CD4-positive, CD25-positive, alpha-beta regulatory T cell (primary cell): ENCODE results near the gene NEXN. TPM values are rescaled to one million over a fixed set of nuclear protein-coding genes. Genes with fewer than 3 reads are reported as not detected.
"Not testable (repeated sequence)": the region's sequence is repeated elsewhere in the genome, so short reads cannot be mapped to it uniquely, and the experiment has no call there.

Experiments used
- ATAC-seq, 2 donors: fragments of 150-1000 bp; cut with Tn5 transposase; one replicate each; pipeline ENCODE4 v1.10.0; 2021; ENCODE audit warnings: low read depth in 2 of 2, moderate number of reproducible peaks in 2 of 2, moderate library complexity in 1 of 2
- DNase-seq, 3 donors: peaks; one replicate each; pipeline versions ENCODE4 v3.0.0 to v3.0.0-alpha.2; 2012 to 2022; ENCODE audit warnings: mixed read lengths in 1 of 3
- H3K27ac ChIP-seq: one replicate; pipeline ENCODE4 v1.7.0; 2013; ENCODE audit warnings: mild to moderate bottlenecking, low read length; ENCODE audit not compliant: insufficient read depth, poor library complexity, severe bottlenecking
- H3K27me3 ChIP-seq: one replicate; pipeline ENCODE4 v1.7.0; 2013; ENCODE audit warnings: low read length; ENCODE audit not compliant: control insufficient read depth, insufficient read depth
- H3K36me3 ChIP-seq: one replicate; pipeline ENCODE4 v1.7.0; 2013; ENCODE audit warnings: mild to moderate bottlenecking, low read length, moderate library complexity; ENCODE audit not compliant: control insufficient read depth, insufficient read depth
- H3K4me1 ChIP-seq: 2 replicates; pipeline ENCODE4 v1.7.0; 2013; ENCODE audit warnings: mild to moderate bottlenecking, low read length; ENCODE audit not compliant: insufficient read depth, control insufficient read depth, poor library complexity, severe bottlenecking
- H3K4me3 ChIP-seq: one replicate; pipeline ENCODE4 v1.7.0; 2013; ENCODE audit warnings: low read depth, mild to moderate bottlenecking, low read length, moderate library complexity
- H3K9me3 ChIP-seq, 2 experiments: 1 replicate in 1 of 2; 2 replicates in 1 of 2; pipeline ENCODE4 v1.7.0; 2013; ENCODE audit warnings: low read length in 2 of 2, mild to moderate bottlenecking in 1 of 2, moderate library complexity in 1 of 2; ENCODE audit not compliant: control insufficient read depth in 2 of 2
- H3K27ac Mint-ChIP-seq, 3 donors: one replicate each; pipeline ENCODE4 v1.8.0; 2020 to 2022; ENCODE audit warnings: mild to moderate bottlenecking in 3 of 3, mixed read lengths in 3 of 3, moderate library complexity in 2 of 3
- H3K27me3 Mint-ChIP-seq: one replicate; pipeline ENCODE4 v1.8.0; 2022; ENCODE audit warnings: mild to moderate bottlenecking, mixed read lengths
- H3K36me3 Mint-ChIP-seq: one replicate; pipeline ENCODE4 v1.8.0; 2020; ENCODE audit warnings: mixed read lengths
- H3K4me1 Mint-ChIP-seq, 4 donors: one replicate each; pipeline ENCODE4 v1.8.0; 2020 to 2022; ENCODE audit warnings: mixed read lengths in 4 of 4, mild to moderate bottlenecking in 1 of 4
- H3K4me3 Mint-ChIP-seq, 4 donors: one replicate each; pipeline ENCODE4 v1.8.0; 2020 to 2022; ENCODE audit warnings: mild to moderate bottlenecking in 4 of 4, mixed read lengths in 4 of 4, moderate library complexity in 3 of 4
- H3K9me3 Mint-ChIP-seq, 7 donors: one replicate each; pipeline ENCODE4 v1.8.0; 2020 to 2022; ENCODE audit warnings: mixed read lengths in 7 of 7, mild to moderate bottlenecking in 3 of 7, moderate library complexity in 2 of 7
- polyA plus RNA-seq, 4 donors: library from polyadenylated mRNA; unstranded; fragments of 300-500 nt; fragmentation: Illumina TruSeq; gene quantifications; one replicate each; pipeline ENCODE4 v1.2.3, GENCODE V29; 2021
- total RNA-seq: library from RNA; stranded (reverse); gene quantifications from one replicate; pipeline ENCODE4 v1.2.3, GENCODE V29; 2022

The NEXN gene
- total and polyA plus RNA-seq, 5 donors from 2014 or later: 0.17 to 1.1 (median 0.32) TPM; not detected in 1

DNA sequence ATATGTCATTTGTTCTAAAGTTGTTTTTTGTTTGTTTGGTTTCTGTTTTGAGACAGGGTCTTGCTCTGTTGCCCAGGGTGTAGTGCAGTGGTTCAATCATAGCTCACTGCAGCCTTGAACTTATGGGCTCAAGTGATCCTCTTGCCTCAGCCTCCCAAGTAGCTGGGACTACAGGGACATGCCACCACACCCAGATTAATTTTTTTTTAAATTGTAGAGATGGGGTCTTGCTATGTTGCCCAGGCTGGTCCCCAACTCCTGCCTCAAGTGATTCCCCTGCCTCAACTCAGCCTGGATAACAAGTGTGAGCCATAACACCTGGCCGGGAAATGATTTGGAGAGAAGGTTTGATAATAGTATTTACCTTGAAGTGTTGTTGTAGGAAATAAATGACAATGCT, 18.2 kb downstream of the NEXN start:
- Mint-ChIP-seq H3K4me3 (no peak overlapping the region), H3K9me3 (no peaks in the 10 kb centered on the region), H3K27me3 (peaks cover 23% of the 10 kb centered on the region), H3K27ac (no peak overlapping the region), H3K4me1 (no peaks in the 10 kb centered on the region), H3K36me3 (no peaks in the 10 kb centered on the region)
- ATAC-seq: no peak
- no peak for DNase-seq
- Histone ChIP-seq H3K9me3 (no peaks in the 10 kb centered on the region), H3K27me3 (no peaks in the 10 kb centered on the region), H3K4me1 (no peaks in the 10 kb centered on the region), H3K36me3 (no peaks in the 10 kb centered on the region), H3K27ac (no peak overlapping the region), H3K4me3 (no peak overlapping the region)

DNA sequence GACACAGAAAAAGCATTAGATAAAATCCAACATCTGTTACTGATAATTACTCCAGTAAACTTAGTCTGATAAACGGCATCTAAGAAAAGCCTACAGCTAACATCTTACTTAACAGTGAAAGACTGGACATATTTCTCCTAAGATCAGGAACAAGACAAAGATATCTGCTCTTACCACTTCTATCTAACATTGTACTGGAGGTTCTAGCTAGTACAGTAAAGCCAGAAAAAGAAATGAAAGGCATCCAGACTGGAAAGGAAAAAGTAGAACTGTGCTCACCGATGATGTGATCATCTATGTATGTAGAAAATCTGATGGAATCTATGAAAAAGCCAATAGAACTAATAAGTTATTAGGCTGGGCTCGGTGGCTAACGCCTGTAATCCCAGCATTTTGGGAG, 21.7 kb downstream of the NEXN start:
- H3K9me3 Mint-ChIP-seq: no peaks in the 10 kb centered on the region
- DNase-seq: no peak
- no peak overlapping the region for H3K27ac Mint-ChIP-seq

DNA sequence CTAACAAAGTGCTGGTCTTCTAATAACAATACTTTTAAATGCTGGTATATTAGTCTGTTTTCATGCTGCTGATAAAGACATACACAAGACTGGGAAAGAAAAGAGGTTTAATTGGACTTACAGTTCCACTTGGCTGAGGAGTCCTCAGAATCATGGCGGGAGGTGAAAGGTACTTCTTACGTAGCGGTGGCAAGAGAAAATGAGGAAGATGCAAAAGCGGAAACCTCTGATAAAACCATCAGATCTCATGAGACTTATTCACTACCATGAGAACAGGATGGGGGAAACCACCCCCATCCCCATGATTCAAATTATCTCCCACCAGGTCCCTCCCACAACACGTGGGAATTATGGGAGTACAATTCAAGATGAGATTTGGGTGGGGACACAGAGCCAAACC, 30.5 kb downstream of the NEXN start:
- ATAC-seq, H3K4me1 ChIP-seq, H3K27me3 Mint-ChIP-seq, H3K4me1 Mint-ChIP-seq, H3K27ac Mint-ChIP-seq, H3K27ac ChIP-seq, H3K4me3 Mint-ChIP-seq, H3K9me3 ChIP-seq, H3K4me3 ChIP-seq, H3K36me3 Mint-ChIP-seq, H3K27me3 ChIP-seq, DNase-seq, H3K9me3 Mint-ChIP-seq, H3K36me3 ChIP-seq: not testable (repeated sequence)

More for the DNA sequence above, 21.7 kb downstream of the NEXN start:
- ATAC-seq: no peak
- H3K36me3 Mint-ChIP-seq: no peaks in the 10 kb centered on the region
- H3K36me3 ChIP-seq: no peaks in the 10 kb centered on the region
- no peaks in the 10 kb centered on the region for H3K27me3 ChIP-seq
- no peak overlapping the region for H3K4me3 ChIP-seq
- no peak overlapping the region for H3K27ac ChIP-seq
- H3K9me3 ChIP-seq: no peaks in the 10 kb centered on the region
- H3K27me3 Mint-ChIP-seq: peaks cover 16% of the 10 kb centered on the region
- H3K4me3 Mint-ChIP-seq: no peak overlapping the region
- no peaks in the 10 kb centered on the region for H3K4me1 Mint-ChIP-seq
- no peaks in the 10 kb centered on the region for H3K4me1 ChIP-seq

DNA sequence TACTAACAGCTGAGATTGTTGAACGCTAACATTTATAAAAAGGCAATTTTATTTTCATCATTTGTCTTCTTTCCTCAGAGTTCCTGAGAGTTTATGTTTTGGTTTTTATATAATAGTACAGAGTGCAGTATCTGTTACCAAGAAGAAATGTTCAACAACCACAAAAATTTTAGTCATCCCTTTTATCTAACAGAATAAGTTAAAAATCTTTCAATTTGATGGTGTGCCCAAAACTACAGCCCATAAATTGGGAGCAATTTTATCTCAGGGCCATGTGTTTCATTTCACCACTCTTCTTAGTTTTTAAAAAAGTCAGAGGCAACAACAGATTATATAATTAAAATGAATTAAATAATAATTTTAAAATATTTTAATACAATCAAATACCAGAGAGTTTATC, 37.1 kb downstream of the NEXN start:
- H3K9me3 ChIP-seq: no peaks in the 10 kb centered on the region
- Mint-ChIP-seq H3K36me3 (no peaks in the 10 kb centered on the region), H3K9me3 (peaks cover 0 to 1% (median 0%) of the 10 kb centered on the region in 7 donors), H3K4me1 (peaks cover 0 to 10% (median 4%) of the 10 kb centered on the region in 4 donors), H3K4me3 (no peak overlapping the region), H3K27me3 (peaks cover 10% of the 10 kb centered on the region), H3K27ac (no peak overlapping the region)
- H3K36me3 ChIP-seq: no peaks in the 10 kb centered on the region
- no peaks in the 10 kb centered on the region for H3K27me3 ChIP-seq
- DNase-seq (no peak), ATAC-seq (no peak)
- no peak overlapping the region for H3K27ac ChIP-seq
- no peaks in the 10 kb centered on the region for H3K4me1 ChIP-seq
- H3K4me3 ChIP-seq: no peak overlapping the region

DNA sequence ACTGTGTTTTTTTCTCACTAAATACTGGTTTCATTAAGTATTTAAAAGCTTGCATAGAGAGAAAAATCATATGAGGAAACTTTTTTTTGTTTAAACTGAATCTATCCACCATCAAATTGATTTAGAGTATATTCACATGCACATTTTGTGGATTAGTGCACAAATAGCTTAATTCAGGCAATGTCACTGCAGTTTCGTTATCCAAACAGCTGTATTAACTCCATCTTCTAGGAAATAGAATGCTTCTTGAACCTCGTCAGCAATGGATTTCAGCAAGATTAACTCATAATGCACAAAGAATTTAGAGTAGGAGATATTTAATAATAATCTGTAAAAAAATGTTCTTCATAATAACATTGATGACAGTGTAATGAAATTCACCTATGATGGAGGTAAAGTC, 37.5 kb downstream of the NEXN start:
- Mint-ChIP-seq H3K27me3 (peaks cover 10% of the 10 kb centered on the region), H3K4me3 (peak overlapping the region in 1 of 4 donors; percentile 93), H3K9me3 (peaks cover 0 to 1% (median 0%) of the 10 kb centered on the region in 7 donors), H3K27ac (no peak overlapping the region), H3K36me3 (no peaks in the 10 kb centered on the region), H3K4me1 (peaks cover 0 to 10% (median 4%) of the 10 kb centered on the region in 4 donors)
- DNase-seq: no peak
- no peaks in the 10 kb centered on the region for H3K27me3 ChIP-seq
- H3K4me1 ChIP-seq: no peaks in the 10 kb centered on the region
- no peaks in the 10 kb centered on the region for H3K36me3 ChIP-seq
- H3K27ac ChIP-seq: no peak overlapping the region
- no peaks in the 10 kb centered on the region for H3K9me3 ChIP-seq
- no peak for ATAC-seq
- H3K4me3 ChIP-seq: peak overlapping the region; percentile 80

DNA sequence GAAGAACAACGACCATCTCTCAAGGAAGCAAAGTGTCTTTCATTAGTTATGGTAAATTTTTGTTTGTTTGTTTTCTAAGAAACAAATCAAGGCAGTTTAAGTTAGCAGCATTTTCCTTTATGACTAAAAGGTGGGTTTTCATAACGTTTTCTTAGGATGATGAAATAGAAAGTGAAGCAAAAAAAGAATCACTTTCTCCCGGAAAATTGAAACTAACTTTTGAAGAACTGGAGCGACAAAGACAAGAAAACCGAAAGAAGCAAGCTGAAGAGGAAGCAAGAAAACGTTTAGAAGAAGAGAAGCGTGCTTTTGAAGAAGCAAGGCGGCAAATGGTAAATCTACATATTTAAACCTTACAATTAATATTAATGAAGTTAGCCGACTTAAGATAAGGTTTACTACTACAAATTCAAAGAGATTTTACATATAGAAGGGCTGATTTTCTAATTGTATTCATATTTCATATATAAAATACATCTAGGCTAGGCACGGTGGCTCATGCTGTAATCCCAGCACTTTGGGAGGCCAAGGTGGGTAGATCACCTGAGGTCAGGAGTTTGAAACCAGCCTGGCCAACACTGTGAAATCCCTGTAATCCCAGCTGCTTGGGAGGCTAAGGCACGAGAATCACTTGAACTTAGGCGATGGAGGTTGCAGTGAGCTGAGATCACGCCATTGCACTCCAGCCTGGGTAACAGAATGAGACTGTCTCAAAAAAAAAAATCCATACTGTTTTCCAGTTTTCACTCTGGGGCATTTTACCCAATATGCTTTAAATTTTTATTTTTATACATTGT, 38.3 kb downstream of the NEXN start:
- H3K9me3 Mint-ChIP-seq: peaks cover 0 to 1% (median 0%) of the 10 kb centered on the region in 7 donors
- peak overlapping the region; percentile 24 to 93 (median 74) for H3K4me3 Mint-ChIP-seq
- H3K4me3 ChIP-seq: peak overlapping the region; percentile 80
- H3K4me1 ChIP-seq: no peaks in the 10 kb centered on the region
- no peaks in the 10 kb centered on the region for H3K36me3 Mint-ChIP-seq
- no peaks in the 10 kb centered on the region for H3K36me3 ChIP-seq
- H3K4me1 Mint-ChIP-seq: peaks cover 0 to 10% (median 4%) of the 10 kb centered on the region in 4 donors
- no peaks in the 10 kb centered on the region for H3K9me3 ChIP-seq
- H3K27ac ChIP-seq: no peak overlapping the region
- H3K27ac Mint-ChIP-seq: peak overlapping the region in 1 of 3 donors; percentile 25
- no peaks in the 10 kb centered on the region for H3K27me3 ChIP-seq
- H3K27me3 Mint-ChIP-seq: peaks cover 10% of the 10 kb centered on the region
- DNase-seq: peak in 1 of 3 donors; percentile 33
- no peak for ATAC-seq

DNA sequence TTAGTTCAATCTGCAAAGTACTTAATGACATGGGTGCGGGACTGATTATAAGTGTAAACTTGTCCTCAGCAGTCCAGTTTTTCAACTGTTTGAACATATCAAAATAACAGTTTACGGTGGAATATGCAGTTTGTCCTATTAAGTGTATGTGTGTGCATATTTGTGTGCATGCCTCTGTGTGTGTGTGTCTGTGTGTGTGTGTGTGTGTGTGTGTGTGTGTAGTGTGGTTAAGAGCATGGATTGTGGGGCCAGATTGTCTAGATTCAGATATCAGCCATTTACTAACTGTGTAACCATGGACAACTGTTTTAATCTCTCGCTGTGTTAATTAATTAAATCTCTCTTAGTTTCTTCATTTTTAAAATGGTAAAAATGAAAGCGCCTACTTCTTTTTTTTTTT, 39.0 kb downstream of the NEXN start:
- Mint-ChIP-seq H3K27me3 (peaks cover 10% of the 10 kb centered on the region), H3K27ac (no peak overlapping the region)
- ATAC-seq: no peak

DNA sequence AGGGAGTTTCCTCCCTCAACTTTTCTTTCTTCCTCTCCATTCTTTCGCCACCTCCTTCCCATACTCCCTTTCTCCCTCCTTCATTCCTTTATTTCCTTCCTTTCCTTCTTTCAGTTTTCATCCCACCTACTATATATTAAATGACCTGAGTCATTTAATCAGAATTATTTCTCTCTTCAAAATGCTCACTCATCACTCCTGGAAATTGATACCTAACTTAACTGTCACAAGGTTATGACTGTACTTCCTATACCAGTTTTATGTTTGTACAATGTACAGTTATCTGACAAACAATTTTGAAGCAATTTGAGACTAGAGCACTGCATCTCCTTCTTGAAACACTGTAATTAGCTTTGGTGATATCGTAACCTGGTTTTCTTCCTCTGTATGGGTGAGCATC, 41.4 kb downstream of the NEXN start:
- ATAC-seq: no peak
- Mint-ChIP-seq H3K4me3 (no peak overlapping the region), H3K9me3 (peaks cover 0 to 1% (median 0%) of the 10 kb centered on the region in 7 donors), H3K36me3 (no peaks in the 10 kb centered on the region), H3K27me3 (peaks cover 10% of the 10 kb centered on the region), H3K4me1 (peaks cover 0 to 10% (median 4%) of the 10 kb centered on the region in 4 donors), H3K27ac (no peak overlapping the region)
- H3K27ac ChIP-seq: no peak overlapping the region
- no peaks in the 10 kb centered on the region for H3K27me3 ChIP-seq
- H3K4me1 ChIP-seq: no peaks in the 10 kb centered on the region
- no peak overlapping the region for H3K4me3 ChIP-seq
- no peak for DNase-seq
- H3K9me3 ChIP-seq: no peaks in the 10 kb centered on the region
- H3K36me3 ChIP-seq: no peaks in the 10 kb centered on the region

More for the DNA sequence above, 39.0 kb downstream of the NEXN start:
- Mint-ChIP-seq H3K36me3 (no peaks in the 10 kb centered on the region), H3K4me1 (peaks cover 0 to 10% (median 4%) of the 10 kb centered on the region in 4 donors), H3K9me3 (peaks cover 0 to 1% (median 0%) of the 10 kb centered on the region in 7 donors), H3K4me3 (peak overlapping the region in 2 of 4 donors; percentile 13 to 58)
- Histone ChIP-seq H3K27ac (no peak overlapping the region), H3K9me3 (no peaks in the 10 kb centered on the region), H3K27me3 (no peaks in the 10 kb centered on the region), H3K4me3 (no peak overlapping the region), H3K36me3 (no peaks in the 10 kb centered on the region), H3K4me1 (no peaks in the 10 kb centered on the region)
- DNase-seq: no peak
